MM.1S (cell line): ENCODE data around the gene CAMK4.
A peak's percentile ranks its signal among the peaks of the same experiment; 100 is the strongest.

Experiments
- DNase-seq: peaks from one replicate; pipeline ENCODE4 v3.0.0-alpha.2; 2015
- H2AFZ ChIP-seq: fragments of 300-600 bp; sonication (generic); 2 replicates; pipeline ENCODE4 v1.6.0; 2016; ENCODE audit warnings: antibody characterized with exemption, low read length
- H3F3A ChIP-seq: fragments of 300-600 bp; sonication (generic); 2 replicates; pipeline ENCODE4 v1.6.1; 2016; ENCODE audit warnings: mild to moderate bottlenecking, antibody characterized with exemption, low read length, moderate library complexity, mixed read lengths; ENCODE audit not compliant: insufficient read depth
- H3K27ac ChIP-seq: fragments of 300-600 bp; sonication (generic); 2 replicates; pipeline ENCODE4 v1.5.1; 2016; ENCODE audit warnings: mild to moderate bottlenecking, low read length
- H3K27me3 ChIP-seq: fragments of 300-600 bp; sonication (generic); replicated peaks from 2 replicates; pipeline ENCODE4 v1.6.0; 2016; ENCODE audit warnings: low read length; ENCODE audit not compliant: insufficient read depth
- H3K36me3 ChIP-seq: fragments of 300-600 bp; sonication (generic); replicated peaks from 2 replicates; pipeline ENCODE4 v1.6.1; 2016; ENCODE audit warnings: mild to moderate bottlenecking, low read length, mixed read lengths; ENCODE audit not compliant: insufficient read depth
- H3K4me1 ChIP-seq: fragments of 300-600 bp; sonication (generic); 2 replicates; pipeline ENCODE4 v1.6.1; 2016; ENCODE audit warnings: low read length, mixed read lengths
- H3K4me2 ChIP-seq: fragments of 300-600 bp; sonication (generic); 2 replicates; pipeline ENCODE4 v1.6.0; 2016; ENCODE audit warnings: low read depth, low read length
- H3K4me3 ChIP-seq: fragments of 300-600 bp; sonication (generic); 2 replicates; pipeline ENCODE4 v1.5.1; 2016; ENCODE audit warnings: low read length, mixed read lengths
- H3K79me2 ChIP-seq: fragments of 300-600 bp; sonication (generic); 2 replicates; pipeline ENCODE4 v1.6.1; 2016; ENCODE audit warnings: mixed run types, low read length, mixed read lengths
- H3K9ac ChIP-seq: fragments of 300-600 bp; sonication (generic); 2 replicates; pipeline ENCODE4 v1.6.1; 2016; ENCODE audit warnings: low read length, mixed read lengths
- H3K9me2 ChIP-seq: fragments of 300-600 bp; sonication (generic); replicated peaks from 2 replicates; pipeline ENCODE4 v1.6.1; 2016; ENCODE audit warnings: mild to moderate bottlenecking, low read length, mixed read lengths; ENCODE audit not compliant: insufficient read depth
- H3K9me3 ChIP-seq: fragments of 300-600 bp; sonication (generic); replicated peaks from 2 replicates; pipeline ENCODE4 v1.6.1; 2016; ENCODE audit warnings: mild to moderate bottlenecking, low read length, mixed read lengths; ENCODE audit not compliant: insufficient read depth
- H4K20me1 ChIP-seq: fragments of 300-600 bp; sonication (generic); 2 replicates; pipeline ENCODE4 v1.6.1; 2016; ENCODE audit warnings: mild to moderate bottlenecking, low read length, moderate library complexity, mixed read lengths; ENCODE audit not compliant: insufficient read depth
- CTCF ChIP-seq: fragments of 300-600 bp; sonication (generic); IDR thresholded peaks from 2 replicates; pipeline ENCODE4 v1.5.1; 2016; ENCODE audit warnings: antibody characterized with exemption, low read length, mixed read lengths
- EZH2 ChIP-seq: fragments of 300-600 bp; sonication (generic); optimal IDR thresholded peaks from 2 replicates; pipeline ENCODE3; 2017; ENCODE audit warnings: low read depth, mild to moderate bottlenecking, antibody characterized with exemption, low read length, mixed read lengths
- EZH2phosphoT487 ChIP-seq: fragments of 300-600 bp; sonication (generic); IDR thresholded peaks from 2 replicates; pipeline ENCODE4 v1.6.1; 2018; ENCODE audit warnings: antibody characterized with exemption, low read length

CAMK4 gene

GRCh38 chr5:111454198-111454622, 230.0 kb downstream of the CAMK4 start:
- H4K20me1 ChIP-seq = no peaks in the 10 kb centered on the region
- H3K27ac ChIP-seq = no peak overlapping the region
- no peaks in the 10 kb centered on the region for H3K36me3 ChIP-seq
- H3K4me2 ChIP-seq = no peak overlapping the region
- no peak for TF ChIP-seq EZH2
- no peak for TF ChIP-seq CTCF
- TF ChIP-seq EZH2phosphoT487 = no peak
- no peak overlapping the region for H2AFZ ChIP-seq
- no peak overlapping the region for H3K9ac ChIP-seq
- H3K27me3 ChIP-seq = no peaks in the 10 kb centered on the region
- H3K9me2 ChIP-seq = no peaks in the 10 kb centered on the region
- DNase-seq = no peak
- H3K79me2 ChIP-seq = no peaks in the 10 kb centered on the region
- H3F3A ChIP-seq = no peaks in the 10 kb centered on the region
- H3K4me1 ChIP-seq = no peaks in the 10 kb centered on the region
- H3K9me3 ChIP-seq = no peaks in the 10 kb centered on the region
- no peak overlapping the region for H3K4me3 ChIP-seq

GRCh38 chr5:111454776-111455175, 230.6 kb downstream of the CAMK4 start:
- Histone ChIP-seq H3K27ac (no peak overlapping the region), H4K20me1 (no peaks in the 10 kb centered on the region), H3F3A (no peaks in the 10 kb centered on the region), H3K4me2 (no peak overlapping the region), H3K79me2 (no peaks in the 10 kb centered on the region), H3K9me2 (no peaks in the 10 kb centered on the region), H3K36me3 (no peaks in the 10 kb centered on the region), H2AFZ (no peak overlapping the region), H3K9me3 (no peaks in the 10 kb centered on the region), H3K27me3 (no peaks in the 10 kb centered on the region), H3K4me3 (no peak overlapping the region), H3K4me1 (no peaks in the 10 kb centered on the region), H3K9ac (no peak overlapping the region)
- TF ChIP-seq EZH2 (no peak), CTCF (no peak), EZH2phosphoT487 (no peak)
- no peak for DNase-seq

- Histone ChIP-seq H3K79me2 (no peaks in the 10 kb centered on the region), H3K4me3 (no peak overlapping the region), H4K20me1 (no peaks in the 10 kb centered on the region), H3K4me2 (no peak overlapping the region), H3K9ac (no peak overlapping the region), H2AFZ (no peak overlapping the region), H3K27me3 (no peaks in the 10 kb centered on the region), H3K36me3 (no peaks in the 10 kb centered on the region), H3K4me1 (no peaks in the 10 kb centered on the region), H3K9me2 (no peaks in the 10 kb centered on the region), H3F3A (no peaks in the 10 kb centered on the region), H3K9me3 (no peaks in the 10 kb centered on the region), H3K27ac (no peak overlapping the region)
- DNase-seq = no peak
- TF ChIP-seq CTCF (peak; percentile 21; the same call in 1 of the 2 replicates), EZH2 (no peak)
These were observed 237.1 kb downstream of the CAMK4 start for GRCh38 chr5:111461255-111461671.
